Neural cell (in vitro differentiated cells): ENCODE results near the gene OR2F2.

Experiments
- EP300 ChIP-seq: fragments of 450-650 bp; conservative IDR thresholded peaks from 2 replicates; pipeline ENCODE4 v1.6.1; 2014; ENCODE audit warnings: antibody characterized with exemption, mild to moderate bottlenecking, moderate library complexity; ENCODE audit not compliant: poor library complexity, severe bottlenecking
- EZH2 ChIP-seq: fragments of 200-600, 300-800 bp; shearing (Covaris generic), sonication (generic); IDR thresholded peaks from 2 replicates; pipeline ENCODE4 v1.6.1; 2014; ENCODE audit warnings: antibody characterized with exemption, low read length, borderline replicate concordance, mild to moderate bottlenecking; ENCODE audit not compliant: insufficient read depth, poor library complexity, severe bottlenecking
- MXI1 ChIP-seq: fragments of 450-650 bp; conservative IDR thresholded peaks from 2 replicates; pipeline ENCODE4 v1.6.1; 2014; ENCODE audit warnings: antibody characterized with exemption, mild to moderate bottlenecking; ENCODE audit not compliant: poor library complexity, severe bottlenecking
- POLR2AphosphoS5 ChIP-seq: IDR thresholded peaks from 2 replicates; pipeline ENCODE4 v1.6.1; 2012
- REST ChIP-seq: IDR thresholded peaks from 2 replicates; pipeline ENCODE4 v1.6.1; 2012; ENCODE audit warnings: borderline replicate concordance
- TF ChIP-seq, protein P1 (sequence below): fragments of 450-650 bp; IDR thresholded peaks from 2 replicates; pipeline ENCODE4 v1.5.1; 2014; ENCODE audit warnings: antibody characterized with exemption, mild to moderate bottlenecking, moderate library complexity; ENCODE audit not compliant: poor library complexity, severe bottlenecking

GRCh38 chr7:143979998-143980397, 45.0 kb downstream of the OR2F2 start:
- TF ChIP-seq POLR2AphosphoS5: no peak
- TF ChIP-seq EZH2: no peak
- TF ChIP-seq, protein P1, sequence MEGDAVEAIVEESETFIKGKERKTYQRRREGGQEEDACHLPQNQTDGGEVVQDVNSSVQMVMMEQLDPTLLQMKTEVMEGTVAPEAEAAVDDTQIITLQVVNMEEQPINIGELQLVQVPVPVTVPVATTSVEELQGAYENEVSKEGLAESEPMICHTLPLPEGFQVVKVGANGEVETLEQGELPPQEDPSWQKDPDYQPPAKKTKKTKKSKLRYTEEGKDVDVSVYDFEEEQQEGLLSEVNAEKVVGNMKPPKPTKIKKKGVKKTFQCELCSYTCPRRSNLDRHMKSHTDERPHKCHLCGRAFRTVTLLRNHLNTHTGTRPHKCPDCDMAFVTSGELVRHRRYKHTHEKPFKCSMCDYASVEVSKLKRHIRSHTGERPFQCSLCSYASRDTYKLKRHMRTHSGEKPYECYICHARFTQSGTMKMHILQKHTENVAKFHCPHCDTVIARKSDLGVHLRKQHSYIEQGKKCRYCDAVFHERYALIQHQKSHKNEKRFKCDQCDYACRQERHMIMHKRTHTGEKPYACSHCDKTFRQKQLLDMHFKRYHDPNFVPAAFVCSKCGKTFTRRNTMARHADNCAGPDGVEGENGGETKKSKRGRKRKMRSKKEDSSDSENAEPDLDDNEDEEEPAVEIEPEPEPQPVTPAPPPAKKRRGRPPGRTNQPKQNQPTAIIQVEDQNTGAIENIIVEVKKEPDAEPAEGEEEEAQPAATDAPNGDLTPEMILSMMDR: no peak
- TF ChIP-seq EP300: no peak
- TF ChIP-seq REST: no peak
- TF ChIP-seq MXI1: no peak
